GM12864 (cell line): ENCODE data around the gene BID.

ENCODE experiments used
- DNase-seq: peaks from one replicate; pipeline ENCODE4 v3.0.0-alpha.2; 2011; ENCODE audit warnings: low read depth
- H3K4me3 ChIP-seq: 2 replicates; pipeline ENCODE4 v1.5.1; 2011; ENCODE audit warnings: mild to moderate bottlenecking, low read depth, low read length, control low read depth
- TF ChIP-seq, protein P1 (sequence below): IDR thresholded peaks from 2 replicates; pipeline ENCODE4 v1.5.1; 2011; ENCODE audit warnings: low read depth, mild to moderate bottlenecking, moderate library complexity, low read length, control low read depth, inconsistent platforms; ENCODE audit errors: missing control alignments

Gene BID

DNA sequence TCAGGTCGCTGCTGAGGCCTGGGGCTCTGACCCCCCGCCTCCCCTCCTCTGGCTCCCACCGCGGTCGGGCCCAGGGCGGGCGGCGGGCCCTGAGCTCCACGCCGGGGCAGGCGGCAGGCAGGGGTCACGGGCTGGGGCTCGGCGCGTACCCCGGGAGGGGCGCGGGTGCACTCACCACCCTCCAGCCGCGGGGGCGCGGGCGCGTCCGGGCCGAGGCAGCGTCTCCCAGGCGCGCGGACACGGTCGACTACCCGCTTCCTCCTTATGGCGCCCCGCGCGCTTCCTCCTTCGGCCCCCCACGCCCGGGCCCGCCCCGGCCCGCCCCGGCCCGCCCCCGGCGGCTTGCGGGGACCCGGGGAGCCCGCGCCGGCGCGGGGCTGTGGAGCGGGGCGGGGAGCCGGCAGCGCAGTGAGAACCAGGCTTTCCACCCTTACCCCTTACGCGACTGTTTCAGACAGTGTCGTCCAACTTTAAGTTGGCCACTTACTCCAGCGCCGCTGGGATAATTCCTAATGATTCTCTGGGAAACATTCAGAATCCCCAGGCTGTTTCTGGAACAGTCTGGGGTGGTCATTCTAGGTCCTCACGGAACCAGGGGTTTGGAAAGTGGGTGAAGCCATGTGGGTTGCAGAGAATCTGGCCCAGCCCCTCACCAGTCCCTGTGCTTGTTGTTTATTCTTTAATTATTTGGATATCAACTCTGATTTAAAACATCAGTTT lies at the start of gene BID:
BID (minus strand) TSS at position 264 of the 720 bp plus-strand sequence. CDS start 24,353 bp downstream, outside the sequence.
- H3K4me3 ChIP-seq = peak within 1 kb of the TSS; percentile 70
- no peak for DNase-seq
- TF ChIP-seq, protein P1, sequence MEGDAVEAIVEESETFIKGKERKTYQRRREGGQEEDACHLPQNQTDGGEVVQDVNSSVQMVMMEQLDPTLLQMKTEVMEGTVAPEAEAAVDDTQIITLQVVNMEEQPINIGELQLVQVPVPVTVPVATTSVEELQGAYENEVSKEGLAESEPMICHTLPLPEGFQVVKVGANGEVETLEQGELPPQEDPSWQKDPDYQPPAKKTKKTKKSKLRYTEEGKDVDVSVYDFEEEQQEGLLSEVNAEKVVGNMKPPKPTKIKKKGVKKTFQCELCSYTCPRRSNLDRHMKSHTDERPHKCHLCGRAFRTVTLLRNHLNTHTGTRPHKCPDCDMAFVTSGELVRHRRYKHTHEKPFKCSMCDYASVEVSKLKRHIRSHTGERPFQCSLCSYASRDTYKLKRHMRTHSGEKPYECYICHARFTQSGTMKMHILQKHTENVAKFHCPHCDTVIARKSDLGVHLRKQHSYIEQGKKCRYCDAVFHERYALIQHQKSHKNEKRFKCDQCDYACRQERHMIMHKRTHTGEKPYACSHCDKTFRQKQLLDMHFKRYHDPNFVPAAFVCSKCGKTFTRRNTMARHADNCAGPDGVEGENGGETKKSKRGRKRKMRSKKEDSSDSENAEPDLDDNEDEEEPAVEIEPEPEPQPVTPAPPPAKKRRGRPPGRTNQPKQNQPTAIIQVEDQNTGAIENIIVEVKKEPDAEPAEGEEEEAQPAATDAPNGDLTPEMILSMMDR = no peak

GRCh38 chr22:17823964-17824363 lies 49.7 kb upstream of the BID start:
- no peak for DNase-seq
- no peak overlapping the region for H3K4me3 ChIP-seq
- TF ChIP-seq, protein P1 = no peak

- no peak for DNase-seq
- no peak overlapping the region for H3K4me3 ChIP-seq
- TF ChIP-seq, protein P1 = no peak
Measured at GRCh38 chr22:17823226-17823625, 49.0 kb upstream of the BID start.

DNA sequence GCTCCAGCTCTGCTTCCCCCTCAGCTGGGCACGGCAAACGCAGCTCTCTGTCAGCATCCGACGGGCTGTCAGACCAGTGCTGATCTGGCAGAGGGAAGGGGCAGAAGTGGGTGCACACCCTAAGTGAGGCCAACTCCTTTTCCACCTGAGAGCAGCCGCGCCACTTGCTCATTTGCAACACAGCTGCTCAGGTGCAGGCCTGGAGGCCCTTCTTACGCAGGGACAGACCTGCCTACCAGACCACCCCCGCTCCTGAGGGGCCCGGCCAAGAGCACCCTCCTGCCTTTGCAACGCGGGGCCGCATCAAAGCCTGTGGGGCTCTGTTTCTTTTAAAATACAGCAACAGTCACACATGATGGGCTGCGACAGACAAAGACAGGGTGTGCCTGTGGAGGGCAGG lies 47.8 kb upstream of the BID start:
- H3K4me3 ChIP-seq = no peak overlapping the region
- TF ChIP-seq, protein P1 = no peak
- no peak for DNase-seq

- TF ChIP-seq, protein P1 = no peak
- no peak for DNase-seq
Measured at GRCh38 chr22:17820879-17821439, 46.7 kb upstream of the BID start.

DNA sequence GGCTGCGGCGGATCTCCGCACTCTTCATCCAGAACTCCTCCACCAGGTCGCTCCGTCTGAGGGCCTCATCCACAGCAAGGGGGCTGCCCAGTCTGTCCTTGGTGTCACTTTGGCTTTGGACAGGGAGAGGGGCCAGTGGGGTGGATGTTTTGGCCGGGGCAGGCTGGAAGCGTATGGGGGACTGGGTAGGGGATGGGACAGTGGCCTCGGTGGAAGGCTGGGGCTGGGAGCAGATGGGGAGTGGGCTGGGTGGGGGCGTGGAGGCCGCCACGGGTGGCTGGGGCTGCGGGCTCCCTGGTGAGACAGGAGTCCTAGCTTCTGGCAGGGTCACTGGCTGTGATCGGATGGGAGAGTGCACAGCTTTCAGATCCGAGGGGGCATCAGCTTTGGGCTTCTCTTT lies 44.4 kb upstream of the BID start:
- no peak for DNase-seq
- H3K4me3 ChIP-seq = no peak overlapping the region
- TF ChIP-seq, protein P1 = no peak

More at GRCh38 chr22:17820879-17821439, 46.7 kb upstream of the BID start:
- H3K4me3 ChIP-seq = no peak overlapping the region
